ENCODE measurements around the gene MGMT.

DNA sequence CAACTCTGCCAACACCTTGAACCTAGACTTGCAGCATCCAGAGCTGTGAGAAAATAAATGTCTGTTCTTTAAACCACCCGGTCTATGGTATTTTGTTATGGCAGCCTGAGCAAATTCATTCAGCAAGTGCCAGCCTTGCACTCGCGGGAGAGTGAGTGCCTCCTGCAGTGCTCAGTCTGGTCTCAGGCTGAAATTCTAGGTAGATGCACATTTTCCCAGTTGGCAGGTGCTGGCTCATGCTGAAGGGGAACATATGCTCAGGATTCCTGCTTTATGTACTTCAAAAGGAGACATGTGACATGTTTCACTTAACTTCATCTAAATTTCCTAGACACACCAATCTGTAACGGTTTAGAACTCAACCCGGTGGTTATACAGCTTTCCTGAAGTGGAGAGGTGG lies 170.8 kb downstream of the MGMT start:
- TF ChIP-seq, protein P1, sequence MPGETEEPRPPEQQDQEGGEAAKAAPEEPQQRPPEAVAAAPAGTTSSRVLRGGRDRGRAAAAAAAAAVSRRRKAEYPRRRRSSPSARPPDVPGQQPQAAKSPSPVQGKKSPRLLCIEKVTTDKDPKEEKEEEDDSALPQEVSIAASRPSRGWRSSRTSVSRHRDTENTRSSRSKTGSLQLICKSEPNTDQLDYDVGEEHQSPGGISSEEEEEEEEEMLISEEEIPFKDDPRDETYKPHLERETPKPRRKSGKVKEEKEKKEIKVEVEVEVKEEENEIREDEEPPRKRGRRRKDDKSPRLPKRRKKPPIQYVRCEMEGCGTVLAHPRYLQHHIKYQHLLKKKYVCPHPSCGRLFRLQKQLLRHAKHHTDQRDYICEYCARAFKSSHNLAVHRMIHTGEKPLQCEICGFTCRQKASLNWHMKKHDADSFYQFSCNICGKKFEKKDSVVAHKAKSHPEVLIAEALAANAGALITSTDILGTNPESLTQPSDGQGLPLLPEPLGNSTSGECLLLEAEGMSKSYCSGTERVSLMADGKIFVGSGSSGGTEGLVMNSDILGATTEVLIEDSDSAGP (CRISPR knock-in tag; IDR thresholded peaks at IDR 0.05), result no peak
- no peak for TF ChIP-seq EP300 (IDR thresholded peaks at IDR 0.05; ENCODE audit: low read length)
- TF ChIP-seq EZH2 (IDR thresholded peaks at IDR 0.05; ENCODE audit: borderline replicate concordance, low read depth, low read length), result no peak
- no peak for TF ChIP-seq ZNF354B (CRISPR knock-in tag; IDR thresholded peaks at IDR 0.05)
- no peak for TF ChIP-seq KLF13 (tag; IDR thresholded peaks at IDR 0.05; ENCODE audit: borderline replicate concordance, low read depth)
- no peak for TF ChIP-seq BHLHE40 (IDR thresholded peaks at IDR 0.05; ENCODE audit: low read length)
- no peak for TF ChIP-seq KDM5B (IDR thresholded peaks at IDR 0.05; ENCODE audit: insufficient replicate concordance, low read depth, low read length)
- TF ChIP-seq RAD21 (CRISPR knock-in tag; conservative IDR thresholded peaks at IDR 0.05 in 1 of 2, IDR thresholded peaks at IDR 0.05 in 1 of 2), result no peak

All from K562 (cell line).